HEK293 (cell line): ENCODE data around the gene MSH5.

Experiments used
- ZEB2 ChIP-seq: fragments of 450-650 bp; formaldehyde crosslinking; IDR thresholded peaks from 2 replicates; pipeline ENCODE4 v1.5.1; 2016; ENCODE audit warnings: missing biosample characterization, missing genetic modification characterization
- ZNF146 ChIP-seq: fragments of 450-650 bp; formaldehyde crosslinking; IDR thresholded peaks from 2 replicates; pipeline ENCODE4 v1.5.1; 2016; ENCODE audit warnings: missing biosample characterization, missing genetic modification characterization
- ZNF274 ChIP-seq, 2 experiments: fragments of 200-500 bp in 1 of 2; fragments of 450-650 bp in 1 of 2; sonication (Bioruptor generic) in 1 of 2; formaldehyde crosslinking in 1 of 2; IDR thresholded peaks; 2 replicates each; pipeline versions ENCODE4 v1.5.1 to v1.6.1; 2014 to 2016; ENCODE audit warnings: borderline replicate concordance in 1 of 2, inconsistent platforms in 1 of 2, low read length in 1 of 2, missing biosample characterization in 1 of 2, missing genetic modification characterization in 1 of 2
- ZNF473 ChIP-seq: fragments of 450-650 bp; formaldehyde crosslinking; IDR thresholded peaks from 2 replicates; pipeline ENCODE4 v1.5.1; 2017; ENCODE audit warnings: missing biosample characterization, missing genetic modification characterization
- ZSCAN30 ChIP-seq: fragments of 450-650 bp; IDR thresholded peaks from 2 replicates; pipeline ENCODE4 v1.5.1; 2018; ENCODE audit warnings: missing biosample characterization, mild to moderate bottlenecking, missing genetic modification characterization, moderate library complexity

DNA sequence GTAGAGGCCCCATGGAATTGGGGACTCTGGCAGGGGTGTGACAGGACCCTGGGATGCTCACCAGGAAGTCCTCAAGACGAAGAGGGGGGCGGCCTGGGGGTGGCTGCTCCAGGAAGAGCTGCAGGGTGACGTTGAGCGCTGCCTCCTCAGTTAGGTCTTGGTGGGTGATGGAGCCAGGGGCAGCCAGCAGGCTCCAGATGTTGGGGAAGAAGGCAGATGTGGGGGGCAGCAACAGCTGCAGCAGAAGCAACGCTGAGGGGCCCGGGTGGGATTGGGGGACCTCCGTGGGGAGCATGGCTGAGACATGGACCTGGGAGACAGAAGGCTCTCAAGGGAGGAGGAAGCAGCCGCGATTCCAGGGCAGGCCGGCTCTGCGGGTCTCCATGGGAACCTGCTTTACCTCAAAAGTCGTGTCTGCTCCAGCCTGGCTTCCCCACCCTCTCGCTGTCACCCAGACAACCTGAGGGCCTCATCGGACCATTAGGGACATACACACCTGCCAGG, 36.7 kb downstream of the MSH5 start:
- TF ChIP-seq ZNF146 (tag by site-specific recombination) (no peak), ZNF473 (tag by site-specific recombination) (no peak), ZEB2 (tag by site-specific recombination) (no peak), ZSCAN30 (tag by site-specific recombination) (no peak), ZNF274 (IDR thresholded peaks at IDR 0.05; ENCODE audit: low read length) (no peak), ZNF274 (tag by site-specific recombination; IDR thresholded peaks at IDR 0.05; ENCODE audit: borderline replicate concordance) (no peak)
